Skeletal muscle tissue (tissue), 4 donors: ENCODE measurements around the gene SLC25A44. TPM values are rescaled to one million over a fixed set of nuclear protein-coding genes. Genes with fewer than 3 reads are reported as not detected.

Experiments used
- H3K27ac ChIP-seq: one replicate; pipeline ENCODE4 v1.7.0; 2013; ENCODE audit warnings: mild to moderate bottlenecking, low read depth, low read length, inconsistent platforms
- H3K27me3 ChIP-seq, 3 donors: one replicate each; pipeline ENCODE4 v1.7.0; 2013; ENCODE audit warnings: low read length in 3 of 3; ENCODE audit not compliant: control insufficient read depth in 3 of 3, insufficient read depth in 3 of 3
- H3K36me3 ChIP-seq, 3 donors: one replicate each; pipeline ENCODE4 v1.7.0; 2013; ENCODE audit warnings: low read length in 3 of 3; ENCODE audit not compliant: control insufficient read depth in 3 of 3, insufficient read depth in 3 of 3
- H3K4me1 ChIP-seq, 3 donors: one replicate each; pipeline ENCODE4 v1.7.0; 2013; ENCODE audit warnings: low read length in 3 of 3, mild to moderate bottlenecking in 3 of 3; ENCODE audit not compliant: control insufficient read depth in 3 of 3, insufficient read depth in 3 of 3
- H3K4me3 ChIP-seq, 3 donors: one replicate each; pipeline ENCODE4 v1.7.0; 2013; ENCODE audit warnings: low read length in 3 of 3
- H3K9ac ChIP-seq, 3 donors: one replicate each; pipeline ENCODE4 v1.7.0; 2013; ENCODE audit warnings: low read length in 3 of 3, mild to moderate bottlenecking in 3 of 3, moderate library complexity in 2 of 3, low read depth in 1 of 3
- H3K9me3 ChIP-seq, 3 donors: one replicate each; pipeline ENCODE4 v1.7.0; 2013; ENCODE audit warnings: low read length in 3 of 3; ENCODE audit not compliant: control insufficient read depth in 3 of 3
- total RNA-seq: library from RNA; depleted of rRNA; stranded (reverse); fragments of >200 nt; gene quantifications from one replicate; pipeline ENCODE4 v1.2.3, GENCODE V29; 2014
- donor health status: Osteomylitis.

SLC25A44 gene
- total RNA-seq, 1 donor from 2014 or later: 3.1 TPM

DNA sequence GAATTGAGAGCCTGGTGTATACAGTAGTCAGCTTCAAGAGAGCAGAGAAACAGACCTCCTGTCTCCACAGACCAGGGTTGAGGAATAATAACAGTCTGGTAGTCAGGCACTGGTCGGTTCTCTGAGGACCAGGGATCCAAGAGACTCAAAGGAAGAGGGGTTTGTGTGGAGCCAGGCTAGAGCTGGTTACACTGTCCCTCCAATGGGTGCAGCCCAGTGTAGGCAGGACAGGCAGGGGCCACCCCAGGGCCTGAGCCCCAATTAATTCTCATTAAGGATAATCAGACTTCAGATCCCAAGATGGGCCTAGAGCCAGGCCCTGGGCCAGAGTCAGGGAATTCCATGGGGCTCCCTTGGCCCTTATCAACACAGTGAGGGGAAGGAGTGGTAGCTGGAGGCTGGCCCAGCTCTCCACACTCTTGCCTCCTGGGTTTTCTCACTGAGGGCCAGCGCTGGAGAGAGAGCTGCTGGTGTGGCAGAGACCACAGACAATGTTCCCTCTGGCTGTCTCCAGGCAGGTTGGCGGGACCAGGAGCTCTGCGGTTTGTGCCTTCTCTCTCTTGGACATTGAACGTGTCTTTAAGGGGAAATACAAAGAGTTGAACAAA lies 31.4 kb upstream of the SLC25A44 start:
- Histone ChIP-seq H3K4me1 (peaks cover 11 to 23% (median 18%) of the 10 kb centered on the region in 3 donors), H3K9me3 (no peaks in the 10 kb centered on the region), H3K27me3 (no peaks in the 10 kb centered on the region), H3K4me3 (no peak overlapping the region), H3K36me3 (no peaks in the 10 kb centered on the region), H3K27ac (peak overlapping the region; percentile 93), H3K9ac (peak overlapping the region in 1 of 3 donors; percentile 23)

DNA sequence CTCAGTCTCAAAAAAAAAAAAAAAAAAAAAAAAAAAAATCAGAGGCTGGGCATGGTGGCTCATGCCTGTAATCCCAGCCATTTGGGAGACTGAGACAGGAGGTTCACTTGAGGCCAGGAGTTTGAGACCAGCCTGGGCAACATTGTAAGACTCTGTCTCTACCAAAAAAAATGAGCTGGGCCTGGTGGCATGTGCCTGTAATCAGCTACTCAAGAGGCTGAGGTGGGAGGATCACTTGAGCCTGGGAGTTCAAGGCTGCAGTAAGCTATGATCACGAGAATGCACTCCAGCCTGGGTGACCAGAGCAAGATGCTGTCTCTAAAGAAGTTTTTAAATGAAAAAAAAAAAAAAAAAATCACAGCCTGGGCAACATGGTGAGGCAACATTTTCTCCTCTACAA lies 30.2 kb upstream of the SLC25A44 start:
- no peak overlapping the region for H3K9ac ChIP-seq
- H3K27me3 ChIP-seq: no peaks in the 10 kb centered on the region
- no peaks in the 10 kb centered on the region for H3K9me3 ChIP-seq
- H3K4me3 ChIP-seq: no peak overlapping the region
- peaks cover 11 to 23% (median 18%) of the 10 kb centered on the region in 3 donors for H3K4me1 ChIP-seq
- H3K27ac ChIP-seq: no peak overlapping the region
- H3K36me3 ChIP-seq: no peaks in the 10 kb centered on the region

DNA sequence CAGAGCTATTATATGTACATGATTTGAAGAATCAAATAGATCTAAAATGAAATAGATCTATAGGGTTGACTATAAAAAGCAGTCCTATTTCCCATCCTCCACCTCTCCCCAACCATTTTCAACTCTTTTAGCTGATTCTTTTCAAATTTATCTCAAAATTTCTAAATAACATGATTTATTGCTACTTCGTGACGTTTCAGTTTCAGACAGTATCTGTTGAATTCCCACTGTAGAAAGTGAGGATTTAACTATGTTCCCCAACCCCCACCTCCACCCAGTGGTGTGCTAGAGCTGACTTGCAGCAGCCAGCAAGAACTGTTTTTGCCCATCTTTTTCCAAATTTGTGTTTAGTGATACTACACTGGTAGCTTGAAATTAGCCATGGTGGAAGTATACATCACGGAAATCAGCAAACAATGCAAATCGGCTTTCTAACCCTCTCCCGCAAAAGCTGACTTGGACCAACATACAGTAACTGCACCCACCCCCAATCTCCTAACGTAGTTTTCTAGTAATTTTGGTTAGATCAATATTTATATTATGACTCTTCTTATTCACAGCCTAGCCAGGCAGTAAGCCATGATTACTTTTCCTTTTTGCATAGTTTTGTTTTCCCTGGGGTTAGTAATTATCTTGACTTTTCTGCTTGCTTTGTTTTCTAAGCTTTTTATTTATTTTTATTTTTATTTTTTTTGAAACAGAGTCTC lies 29.6 kb upstream of the SLC25A44 start:
- peaks cover 11 to 23% (median 18%) of the 10 kb centered on the region in 3 donors for H3K4me1 ChIP-seq
- H3K27ac ChIP-seq: no peak overlapping the region
- H3K4me3 ChIP-seq: no peak overlapping the region
- H3K27me3 ChIP-seq: no peaks in the 10 kb centered on the region
- H3K9ac ChIP-seq: no peak overlapping the region
- no peaks in the 10 kb centered on the region for H3K9me3 ChIP-seq
- no peaks in the 10 kb centered on the region for H3K36me3 ChIP-seq

DNA sequence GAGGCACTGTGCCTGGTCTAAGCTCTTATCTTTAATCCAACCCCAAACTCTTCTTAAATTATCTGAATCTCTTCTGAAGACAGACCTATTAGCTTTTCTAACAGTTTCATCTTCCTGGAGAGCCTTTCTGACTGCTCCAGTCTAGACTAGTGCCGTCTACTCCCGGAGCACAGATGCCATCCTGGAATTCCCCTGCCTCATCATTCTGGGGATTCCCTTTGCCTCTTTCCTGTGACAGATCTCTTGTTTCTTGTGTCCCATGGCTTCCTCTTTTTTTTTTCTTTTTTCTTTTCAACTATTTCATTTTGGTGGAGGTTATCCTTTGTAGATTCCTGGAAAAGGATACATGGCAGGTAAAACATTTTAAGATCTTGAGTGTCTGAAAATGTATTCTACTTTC lies 28.8 kb upstream of the SLC25A44 start:
- peaks cover 11 to 20% (median 15%) of the 10 kb centered on the region in 3 donors for H3K4me1 ChIP-seq
- no peaks in the 10 kb centered on the region for H3K27me3 ChIP-seq
- H3K4me3 ChIP-seq: no peak overlapping the region
- no peak overlapping the region for H3K9ac ChIP-seq
- no peak overlapping the region for H3K27ac ChIP-seq
- no peaks in the 10 kb centered on the region for H3K9me3 ChIP-seq
- H3K36me3 ChIP-seq: no peaks in the 10 kb centered on the region

DNA sequence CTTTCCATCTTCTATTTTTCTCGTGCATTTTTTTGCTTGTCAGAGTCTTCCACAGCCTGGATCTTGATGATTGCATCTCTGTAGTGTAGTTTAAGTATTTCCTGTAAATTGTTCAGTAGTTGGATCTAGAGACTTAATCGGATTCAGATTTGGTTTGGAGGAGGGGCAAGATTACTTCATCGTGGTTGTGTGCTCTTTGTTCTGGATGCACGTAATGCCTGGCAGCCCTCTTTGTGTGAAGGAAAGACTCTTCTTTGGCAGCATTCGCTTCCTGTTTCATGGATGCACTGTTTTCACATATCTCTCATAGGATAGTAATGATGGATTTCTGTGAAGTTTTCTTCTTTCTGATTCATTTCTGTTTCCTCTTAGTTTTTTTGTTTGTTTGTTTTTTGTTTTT lies 26.4 kb upstream of the SLC25A44 start:
- Histone ChIP-seq H3K27ac (no peak overlapping the region), H3K9ac (no peak overlapping the region), H3K9me3 (no peaks in the 10 kb centered on the region), H3K4me3 (no peak overlapping the region), H3K4me1 (peaks cover 0 to under 1% (median 0%) of the 10 kb centered on the region in 3 donors), H3K27me3 (no peaks in the 10 kb centered on the region), H3K36me3 (peaks cover 0 to under 1% (median 0%) of the 10 kb centered on the region in 3 donors)

DNA sequence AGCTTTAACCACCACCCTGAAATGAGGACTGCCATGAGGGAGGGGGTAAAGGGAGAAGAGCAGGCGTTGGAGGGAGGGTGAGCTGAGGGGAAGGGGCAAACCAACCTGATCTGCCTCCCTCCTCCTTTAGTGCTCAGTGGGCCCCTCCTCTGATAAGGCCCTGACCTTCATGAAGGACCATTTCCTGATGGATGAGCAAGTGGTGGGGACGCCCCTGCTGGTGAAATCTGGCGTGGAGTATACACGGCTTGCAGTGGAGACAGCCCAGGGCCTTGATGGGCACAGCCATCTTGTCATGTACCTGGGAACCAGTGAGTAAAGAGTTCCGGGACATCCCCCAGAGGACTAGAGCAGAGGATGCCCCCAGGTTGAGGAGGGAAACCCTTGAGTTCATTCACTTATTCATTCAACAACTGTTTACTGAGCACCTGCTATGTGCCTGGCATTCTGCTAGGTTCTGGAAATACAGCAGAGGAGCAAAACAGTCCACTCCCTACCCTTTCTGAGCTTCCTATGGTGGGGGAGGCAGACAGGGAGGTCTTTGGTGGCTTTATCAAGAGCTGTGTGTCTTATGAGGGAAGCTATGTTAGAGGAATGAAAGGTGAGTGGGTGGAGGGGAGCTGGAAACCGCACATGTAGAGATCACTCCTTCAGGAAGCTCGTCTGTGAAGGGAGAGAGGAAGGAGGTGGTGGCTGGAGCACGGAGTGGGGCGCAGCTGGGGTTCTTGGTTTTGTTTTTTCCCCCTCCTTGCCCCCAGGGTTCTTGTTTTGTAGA lies 21.0 kb upstream of the SLC25A44 start:
- Histone ChIP-seq H3K4me3 (no peak overlapping the region), H3K27ac (no peak overlapping the region), H3K27me3 (no peaks in the 10 kb centered on the region), H3K9ac (no peak overlapping the region), H3K36me3 (peaks cover 4 to 16% (median 6%) of the 10 kb centered on the region in 3 donors), H3K9me3 (no peaks in the 10 kb centered on the region), H3K4me1 (no peaks in the 10 kb centered on the region)

DNA sequence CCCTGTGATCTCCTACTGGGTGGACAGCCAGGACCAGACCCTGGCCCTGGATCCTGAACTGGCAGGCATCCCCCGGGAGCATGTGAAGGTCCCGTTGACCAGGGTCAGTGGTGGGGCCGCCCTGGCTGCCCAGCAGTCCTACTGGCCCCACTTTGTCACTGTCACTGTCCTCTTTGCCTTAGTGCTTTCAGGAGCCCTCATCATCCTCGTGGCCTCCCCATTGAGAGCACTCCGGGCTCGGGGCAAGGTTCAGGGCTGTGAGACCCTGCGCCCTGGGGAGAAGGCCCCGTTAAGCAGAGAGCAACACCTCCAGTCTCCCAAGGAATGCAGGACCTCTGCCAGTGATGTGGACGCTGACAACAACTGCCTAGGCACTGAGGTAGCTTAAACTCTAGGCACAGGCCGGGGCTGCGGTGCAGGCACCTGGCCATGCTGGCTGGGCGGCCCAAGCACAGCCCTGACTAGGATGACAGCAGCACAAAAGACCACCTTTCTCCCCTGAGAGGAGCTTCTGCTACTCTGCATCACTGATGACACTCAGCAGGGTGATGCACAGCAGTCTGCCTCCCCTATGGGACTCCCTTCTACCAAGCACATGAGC lies 17.2 kb upstream of the SLC25A44 start:
- no peak overlapping the region for H3K9ac ChIP-seq
- H3K27me3 ChIP-seq: no peaks in the 10 kb centered on the region
- no peak overlapping the region for H3K4me3 ChIP-seq
- no peaks in the 10 kb centered on the region for H3K9me3 ChIP-seq
- H3K27ac ChIP-seq: no peak overlapping the region
- no peaks in the 10 kb centered on the region for H3K4me1 ChIP-seq
- peaks cover 4 to 16% (median 6%) of the 10 kb centered on the region in 3 donors for H3K36me3 ChIP-seq

DNA sequence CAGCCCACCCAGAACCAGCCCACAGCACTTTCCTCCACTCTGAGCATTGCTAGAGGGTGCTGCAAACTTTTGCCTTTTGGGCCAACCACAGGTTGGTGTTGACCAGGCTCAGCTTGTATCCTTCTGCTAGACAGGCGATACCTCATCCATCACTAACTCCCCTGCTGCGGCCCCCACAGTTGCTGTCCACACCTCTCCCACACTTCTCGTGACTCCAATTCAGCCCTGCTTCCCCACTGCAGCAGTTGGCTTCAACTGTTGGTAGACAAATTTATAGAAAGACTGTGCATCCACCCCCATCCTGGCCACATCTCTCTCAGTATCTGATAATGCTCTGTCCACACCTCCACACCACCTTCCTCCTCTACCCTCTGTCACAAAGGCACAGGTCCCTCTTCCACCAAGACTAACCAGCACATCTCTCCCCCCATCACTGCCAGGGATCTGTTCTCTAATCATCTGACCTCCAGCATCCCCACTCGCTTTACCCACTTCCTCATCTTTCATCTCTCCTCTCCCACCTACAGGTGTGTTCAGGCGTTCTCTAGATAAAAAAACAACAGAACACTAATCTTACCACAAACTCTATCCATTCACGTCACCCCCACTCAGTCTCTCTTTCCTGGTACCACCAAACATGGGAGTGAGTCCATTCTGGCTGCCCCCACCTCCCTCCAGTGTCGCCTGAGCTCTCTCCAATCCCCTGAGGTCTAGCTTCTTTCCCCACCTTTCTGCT lies 15.8 kb upstream of the SLC25A44 start:
- peaks cover 4 to 11% (median 6%) of the 10 kb centered on the region in 3 donors for H3K36me3 ChIP-seq
- no peak overlapping the region for H3K4me3 ChIP-seq
- no peak overlapping the region for H3K9ac ChIP-seq
- no peaks in the 10 kb centered on the region for H3K9me3 ChIP-seq
- H3K27me3 ChIP-seq: no peaks in the 10 kb centered on the region
- H3K4me1 ChIP-seq: no peaks in the 10 kb centered on the region
- H3K27ac ChIP-seq: no peak overlapping the region

DNA sequence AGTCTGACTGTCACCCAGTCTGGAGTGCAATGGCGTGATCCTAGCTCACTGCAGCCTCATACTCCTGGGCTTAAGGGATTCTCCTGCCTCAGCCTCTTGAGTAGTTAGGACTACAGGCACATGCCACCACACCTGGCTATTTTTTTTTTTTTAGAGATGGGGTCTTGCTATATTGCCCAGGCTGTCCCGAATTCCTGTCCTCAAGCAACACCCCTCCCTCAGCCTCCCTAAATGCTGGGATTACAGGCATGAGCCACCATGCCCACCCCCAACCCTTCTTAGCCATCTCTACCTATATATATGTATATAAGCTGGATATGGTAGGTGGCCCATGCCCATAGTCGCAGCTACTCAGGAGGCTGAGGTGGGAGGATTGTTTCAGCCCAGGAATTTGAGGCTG lies 13.4 kb upstream of the SLC25A44 start:
- no peak overlapping the region for H3K9ac ChIP-seq
- H3K36me3 ChIP-seq: peaks cover 3 to 7% (median 4%) of the 10 kb centered on the region in 3 donors
- no peaks in the 10 kb centered on the region for H3K27me3 ChIP-seq
- H3K4me3 ChIP-seq: no peak overlapping the region
- H3K27ac ChIP-seq: no peak overlapping the region
- H3K9me3 ChIP-seq: no peaks in the 10 kb centered on the region
- no peaks in the 10 kb centered on the region for H3K4me1 ChIP-seq
